ENCODE results near the gene CLN3.

Gene CLN3

DNA sequence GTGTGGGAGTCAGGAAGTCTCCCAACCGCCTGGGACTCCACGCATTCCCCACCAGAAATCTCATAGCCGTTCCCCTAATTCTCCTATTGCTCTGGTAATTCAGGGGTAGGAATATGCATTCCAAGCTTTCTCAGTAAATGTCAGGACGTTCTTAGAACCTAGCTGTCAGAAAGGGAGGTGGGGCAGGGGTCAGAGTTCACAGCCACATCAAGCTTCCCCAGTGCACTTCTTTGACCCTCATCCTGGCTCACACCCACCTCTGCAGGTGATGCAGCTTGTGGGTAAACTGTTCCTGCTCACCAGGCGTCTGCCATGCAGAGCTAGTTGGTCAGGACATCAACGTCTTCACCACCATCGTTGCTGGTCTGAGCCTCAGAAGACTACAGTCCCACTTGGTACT is 28.8 kb upstream of the CLN3 start:
- H3K27ac ChIP-seq, result no peak overlapping the region
- H3K27me3 ChIP-seq (replicated peaks), result no peaks in the 10 kb centered on the region
- in situ Hi-C loops (cut with HindIII; ENCODE audit: low pct_ligation_motif_present, low sequenced_read_pairs), result no loop called here
- DNase-seq, result no peak
- no peak overlapping the region for H3K4me3 ChIP-seq (ENCODE audit: low read depth, low read length)
- H3K36me3 ChIP-seq (replicated peaks), result no peaks in the 10 kb centered on the region
- TF ChIP-seq, protein P1, sequence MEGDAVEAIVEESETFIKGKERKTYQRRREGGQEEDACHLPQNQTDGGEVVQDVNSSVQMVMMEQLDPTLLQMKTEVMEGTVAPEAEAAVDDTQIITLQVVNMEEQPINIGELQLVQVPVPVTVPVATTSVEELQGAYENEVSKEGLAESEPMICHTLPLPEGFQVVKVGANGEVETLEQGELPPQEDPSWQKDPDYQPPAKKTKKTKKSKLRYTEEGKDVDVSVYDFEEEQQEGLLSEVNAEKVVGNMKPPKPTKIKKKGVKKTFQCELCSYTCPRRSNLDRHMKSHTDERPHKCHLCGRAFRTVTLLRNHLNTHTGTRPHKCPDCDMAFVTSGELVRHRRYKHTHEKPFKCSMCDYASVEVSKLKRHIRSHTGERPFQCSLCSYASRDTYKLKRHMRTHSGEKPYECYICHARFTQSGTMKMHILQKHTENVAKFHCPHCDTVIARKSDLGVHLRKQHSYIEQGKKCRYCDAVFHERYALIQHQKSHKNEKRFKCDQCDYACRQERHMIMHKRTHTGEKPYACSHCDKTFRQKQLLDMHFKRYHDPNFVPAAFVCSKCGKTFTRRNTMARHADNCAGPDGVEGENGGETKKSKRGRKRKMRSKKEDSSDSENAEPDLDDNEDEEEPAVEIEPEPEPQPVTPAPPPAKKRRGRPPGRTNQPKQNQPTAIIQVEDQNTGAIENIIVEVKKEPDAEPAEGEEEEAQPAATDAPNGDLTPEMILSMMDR (IDR thresholded peaks at IDR 0.05; ENCODE audit: low read depth, low read length, missing control alignments), result no peak

DNA sequence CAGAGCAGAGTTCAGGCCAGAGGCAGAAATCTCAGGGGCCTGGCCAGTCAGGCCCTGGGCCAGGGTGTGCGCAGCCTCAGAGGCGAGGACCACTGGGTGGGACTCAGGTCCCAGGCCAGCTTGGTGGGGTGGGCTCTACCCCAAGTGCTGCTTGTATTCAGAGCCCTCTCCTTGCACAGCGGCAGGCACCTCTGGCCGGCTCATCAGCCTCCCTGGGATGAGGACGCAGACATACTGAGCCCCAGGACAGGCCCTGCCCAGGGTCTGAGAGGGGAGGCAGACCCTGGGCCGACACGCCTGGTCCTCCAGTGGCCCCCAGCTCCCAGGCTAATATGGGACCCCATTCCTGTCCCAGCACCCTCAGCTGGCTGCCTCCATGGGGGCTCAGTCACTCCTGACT is 22.4 kb upstream of the CLN3 start:
- Histone ChIP-seq H3K27ac (no peak overlapping the region), H3K36me3 (replicated peaks) (no peaks in the 10 kb centered on the region), H3K4me3 (ENCODE audit: low read depth, low read length) (no peak overlapping the region), H3K27me3 (replicated peaks) (no peaks in the 10 kb centered on the region)
- DNase-seq, result no peak
- TF ChIP-seq, protein P1 (IDR thresholded peaks at IDR 0.05; ENCODE audit: low read depth, low read length, missing control alignments), result no peak
- in situ Hi-C loops (cut with HindIII; ENCODE audit: low pct_ligation_motif_present, low sequenced_read_pairs), result no loop called here

GRCh38 chr16:28513484-28514181 is 21.8 kb upstream of the CLN3 start:
- H3K27ac ChIP-seq, result no peak overlapping the region
- TF ChIP-seq, protein P1 (IDR thresholded peaks at IDR 0.05; ENCODE audit: low read depth, low read length, missing control alignments), result no peak
- in situ Hi-C loops (cut with HindIII; ENCODE audit: low pct_ligation_motif_present, low sequenced_read_pairs), result no loop called here
- H3K27me3 ChIP-seq (replicated peaks), result no peaks in the 10 kb centered on the region
- no peak for DNase-seq
- no peak overlapping the region for H3K4me3 ChIP-seq (ENCODE audit: low read depth, low read length)
- H3K36me3 ChIP-seq (replicated peaks), result no peaks in the 10 kb centered on the region

GRCh38 chr16:28511801-28512789 is 20.2 kb upstream of the CLN3 start:
- in situ Hi-C loops (cut with HindIII; ENCODE audit: low pct_ligation_motif_present, low sequenced_read_pairs), result no loop called here
- Histone ChIP-seq H3K27ac (no peak overlapping the region), H3K36me3 (replicated peaks) (no peaks in the 10 kb centered on the region), H3K27me3 (replicated peaks) (no peaks in the 10 kb centered on the region), H3K4me3 (ENCODE audit: low read depth, low read length) (no peak overlapping the region)
- DNase-seq, result no peak
- TF ChIP-seq, protein P1 (IDR thresholded peaks at IDR 0.05; ENCODE audit: low read depth, low read length, missing control alignments), result no peak

DNA sequence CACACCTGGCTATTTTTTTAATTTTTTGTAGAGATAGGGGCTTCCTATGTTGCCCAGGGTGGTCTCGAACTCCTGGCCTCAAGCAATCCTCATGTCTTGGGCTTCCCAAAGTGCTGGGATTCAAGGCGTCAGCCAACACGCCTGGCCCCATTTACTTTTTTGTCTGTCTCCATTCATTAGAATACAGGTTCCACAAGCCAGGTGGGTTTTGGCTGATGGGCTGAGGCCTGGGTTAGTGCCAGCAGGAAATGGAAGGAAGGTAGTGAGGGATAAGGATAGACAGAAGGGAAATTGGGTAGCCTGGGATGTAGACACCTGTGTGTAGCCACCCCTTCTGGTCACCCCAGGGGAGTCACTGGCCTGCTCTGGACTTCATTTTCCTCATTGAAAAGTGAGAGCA is 19.2 kb upstream of the CLN3 start:
- Histone ChIP-seq H3K36me3 (replicated peaks) (no peaks in the 10 kb centered on the region), H3K4me3 (ENCODE audit: low read depth, low read length) (no peak overlapping the region), H3K27me3 (replicated peaks) (no peaks in the 10 kb centered on the region), H3K27ac (no peak overlapping the region)
- no peak for DNase-seq
- TF ChIP-seq, protein P1 (IDR thresholded peaks at IDR 0.05; ENCODE audit: low read depth, low read length, missing control alignments), result no peak
- in situ Hi-C loops (cut with HindIII; ENCODE audit: low pct_ligation_motif_present, low sequenced_read_pairs), result no loop called here
